Nephron progenitor cell (in vitro differentiated cells): ENCODE results near the gene PID1.

Experiments used
- DNase-seq: peaks from one replicate; pipeline ENCODE4 v3.0.0; 2021
- H3K27ac Mint-ChIP-seq: 2 replicates; pipeline ENCODE4 v1.8.0; 2021; ENCODE audit warnings: mild to moderate bottlenecking, moderate library complexity, mixed read lengths
- H3K27me3 Mint-ChIP-seq: 2 replicates; pipeline ENCODE4 v1.8.0; 2021; ENCODE audit warnings: mild to moderate bottlenecking, low read depth, mixed read lengths; ENCODE audit not compliant: poor library complexity
- H3K36me3 Mint-ChIP-seq: 2 replicates; pipeline ENCODE4 v1.8.0; 2021; ENCODE audit warnings: low read depth, mixed read lengths
- H3K4me1 Mint-ChIP-seq: 2 replicates; pipeline ENCODE4 v1.8.0; 2021; ENCODE audit warnings: mixed read lengths
- H3K4me3 Mint-ChIP-seq: 2 replicates; pipeline ENCODE4 v1.8.0; 2021; ENCODE audit warnings: mild to moderate bottlenecking, moderate library complexity, mixed read lengths
- H3K9me3 Mint-ChIP-seq: 2 replicates; pipeline ENCODE4 v1.8.0; 2021; ENCODE audit warnings: mild to moderate bottlenecking, moderate library complexity, mixed read lengths
- TF ChIP-seq, protein P1 (sequence below): fragments of 200-600 bp; sonication (generic); IDR thresholded peaks from 2 replicates; pipeline ENCODE4 v1.5.0; 2021; ENCODE audit warnings: antibody characterized with exemption

The PID1 gene

DNA sequence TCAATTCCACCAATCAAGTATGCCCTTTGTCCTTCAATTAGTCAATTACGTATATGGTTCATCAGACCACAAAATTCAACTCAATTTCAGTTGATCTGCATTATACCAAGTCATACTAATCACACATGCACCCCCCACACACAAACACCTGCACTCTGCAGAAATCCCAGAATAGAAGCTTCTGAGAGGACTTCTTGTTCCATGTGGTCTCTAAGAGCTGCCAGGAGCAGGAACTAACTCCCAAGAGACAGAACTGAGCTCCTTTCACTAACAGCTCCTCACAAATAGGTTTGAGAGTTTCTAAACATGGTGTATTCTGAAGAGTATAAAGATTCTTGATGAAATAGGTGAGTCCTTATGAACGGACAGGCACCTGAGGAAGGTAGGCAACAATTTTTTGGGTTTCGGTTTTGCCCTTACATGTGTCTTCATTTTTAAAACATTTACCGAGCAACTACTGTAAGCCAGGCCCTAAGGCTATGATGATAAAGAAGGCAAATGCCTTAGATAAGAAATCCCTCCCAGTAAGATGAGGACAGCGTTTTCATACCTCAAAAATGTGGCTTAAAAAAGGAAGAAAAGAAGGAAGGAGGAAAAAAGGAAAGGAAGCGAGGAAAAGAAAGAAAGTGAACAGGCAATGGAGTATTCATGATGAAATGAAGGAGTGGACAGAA is 183.1 kb downstream of the PID1 start:
- Mint-ChIP-seq H3K27me3 (peaks cover 3% of the 10 kb centered on the region), H3K27ac (no peak overlapping the region), H3K36me3 (no peaks in the 10 kb centered on the region), H3K4me3 (no peak overlapping the region), H3K4me1 (peaks cover 17% of the 10 kb centered on the region), H3K9me3 (no peaks in the 10 kb centered on the region)
- TF ChIP-seq, protein P1, sequence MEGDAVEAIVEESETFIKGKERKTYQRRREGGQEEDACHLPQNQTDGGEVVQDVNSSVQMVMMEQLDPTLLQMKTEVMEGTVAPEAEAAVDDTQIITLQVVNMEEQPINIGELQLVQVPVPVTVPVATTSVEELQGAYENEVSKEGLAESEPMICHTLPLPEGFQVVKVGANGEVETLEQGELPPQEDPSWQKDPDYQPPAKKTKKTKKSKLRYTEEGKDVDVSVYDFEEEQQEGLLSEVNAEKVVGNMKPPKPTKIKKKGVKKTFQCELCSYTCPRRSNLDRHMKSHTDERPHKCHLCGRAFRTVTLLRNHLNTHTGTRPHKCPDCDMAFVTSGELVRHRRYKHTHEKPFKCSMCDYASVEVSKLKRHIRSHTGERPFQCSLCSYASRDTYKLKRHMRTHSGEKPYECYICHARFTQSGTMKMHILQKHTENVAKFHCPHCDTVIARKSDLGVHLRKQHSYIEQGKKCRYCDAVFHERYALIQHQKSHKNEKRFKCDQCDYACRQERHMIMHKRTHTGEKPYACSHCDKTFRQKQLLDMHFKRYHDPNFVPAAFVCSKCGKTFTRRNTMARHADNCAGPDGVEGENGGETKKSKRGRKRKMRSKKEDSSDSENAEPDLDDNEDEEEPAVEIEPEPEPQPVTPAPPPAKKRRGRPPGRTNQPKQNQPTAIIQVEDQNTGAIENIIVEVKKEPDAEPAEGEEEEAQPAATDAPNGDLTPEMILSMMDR: no peak
- DNase-seq: no peak

DNA sequence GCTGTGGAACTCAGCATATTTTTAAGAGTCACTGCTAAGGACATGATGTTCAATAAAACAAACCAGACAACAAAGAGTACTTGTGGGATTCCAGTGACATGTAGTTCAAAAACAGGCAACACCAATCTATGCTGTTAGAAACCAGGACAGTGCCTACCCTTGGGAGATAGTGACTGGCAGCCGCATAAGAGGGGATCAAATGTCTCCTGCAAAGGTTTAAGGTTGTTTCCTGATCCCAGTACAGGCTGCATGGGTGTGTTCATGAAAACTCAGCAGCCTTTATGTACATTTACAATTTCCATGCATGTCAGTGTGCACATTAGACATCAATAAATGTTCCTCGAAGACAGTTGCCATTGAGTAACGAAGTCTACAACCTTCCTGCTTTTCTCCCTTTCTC is 183.8 kb downstream of the PID1 start:
- peaks cover 5% of the 10 kb centered on the region for H3K27me3 Mint-ChIP-seq
- H3K4me1 Mint-ChIP-seq: peaks cover 17% of the 10 kb centered on the region
- no peak overlapping the region for H3K27ac Mint-ChIP-seq
- TF ChIP-seq, protein P1: no peak
- H3K4me3 Mint-ChIP-seq: no peak overlapping the region
- no peaks in the 10 kb centered on the region for H3K36me3 Mint-ChIP-seq
- no peak for DNase-seq
- no peaks in the 10 kb centered on the region for H3K9me3 Mint-ChIP-seq

DNA sequence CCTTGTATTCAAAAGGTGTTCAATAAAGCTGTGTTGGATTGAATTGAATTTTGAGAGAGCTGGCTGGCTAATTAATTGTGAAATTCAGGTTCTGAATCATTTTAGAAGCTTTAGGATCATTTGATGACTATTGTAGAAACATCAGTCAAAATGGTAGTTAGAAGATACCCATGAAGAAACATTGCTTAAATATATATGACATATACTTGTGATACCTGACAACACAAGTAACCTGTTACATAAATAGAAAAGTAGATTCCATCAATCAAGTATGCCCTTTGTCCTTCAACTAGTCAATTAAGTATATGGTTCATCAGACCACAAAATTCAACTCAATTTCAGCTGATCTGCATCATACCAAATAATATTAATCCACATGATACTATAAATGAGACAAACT is 185.6 kb downstream of the PID1 start:
- DNase-seq: no peak
- H3K27ac Mint-ChIP-seq: no peak overlapping the region
- H3K27me3 Mint-ChIP-seq: peaks cover 6% of the 10 kb centered on the region
- no peaks in the 10 kb centered on the region for H3K9me3 Mint-ChIP-seq
- no peak overlapping the region for H3K4me3 Mint-ChIP-seq
- peaks cover 23% of the 10 kb centered on the region for H3K4me1 Mint-ChIP-seq
- TF ChIP-seq, protein P1: no peak
- no peaks in the 10 kb centered on the region for H3K36me3 Mint-ChIP-seq

DNA sequence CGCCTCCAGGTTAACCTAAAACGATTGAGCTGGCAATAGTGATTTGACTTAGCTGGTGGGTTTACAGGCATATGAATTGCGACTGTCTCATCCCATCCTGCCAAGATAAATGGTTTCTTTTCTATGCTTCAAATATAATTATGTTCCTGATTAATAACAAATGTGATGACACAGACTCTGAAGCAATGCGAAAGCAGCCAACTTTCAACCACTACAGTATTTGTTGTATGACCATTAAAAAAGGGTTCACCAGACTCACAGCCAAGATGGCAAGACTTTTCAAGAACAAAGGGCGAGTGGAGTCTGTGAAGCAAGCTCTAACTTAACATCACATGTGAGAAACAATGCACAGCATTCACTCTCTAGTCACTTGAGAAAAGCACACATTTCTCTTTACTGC is 186.6 kb downstream of the PID1 start:
- H3K27me3 Mint-ChIP-seq: peaks cover 6% of the 10 kb centered on the region
- no peak overlapping the region for H3K4me3 Mint-ChIP-seq
- H3K36me3 Mint-ChIP-seq: no peaks in the 10 kb centered on the region
- peaks cover 14% of the 10 kb centered on the region for H3K4me1 Mint-ChIP-seq
- TF ChIP-seq, protein P1: no peak
- DNase-seq: no peak
- H3K27ac Mint-ChIP-seq: no peak overlapping the region
- H3K9me3 Mint-ChIP-seq: no peaks in the 10 kb centered on the region

DNA sequence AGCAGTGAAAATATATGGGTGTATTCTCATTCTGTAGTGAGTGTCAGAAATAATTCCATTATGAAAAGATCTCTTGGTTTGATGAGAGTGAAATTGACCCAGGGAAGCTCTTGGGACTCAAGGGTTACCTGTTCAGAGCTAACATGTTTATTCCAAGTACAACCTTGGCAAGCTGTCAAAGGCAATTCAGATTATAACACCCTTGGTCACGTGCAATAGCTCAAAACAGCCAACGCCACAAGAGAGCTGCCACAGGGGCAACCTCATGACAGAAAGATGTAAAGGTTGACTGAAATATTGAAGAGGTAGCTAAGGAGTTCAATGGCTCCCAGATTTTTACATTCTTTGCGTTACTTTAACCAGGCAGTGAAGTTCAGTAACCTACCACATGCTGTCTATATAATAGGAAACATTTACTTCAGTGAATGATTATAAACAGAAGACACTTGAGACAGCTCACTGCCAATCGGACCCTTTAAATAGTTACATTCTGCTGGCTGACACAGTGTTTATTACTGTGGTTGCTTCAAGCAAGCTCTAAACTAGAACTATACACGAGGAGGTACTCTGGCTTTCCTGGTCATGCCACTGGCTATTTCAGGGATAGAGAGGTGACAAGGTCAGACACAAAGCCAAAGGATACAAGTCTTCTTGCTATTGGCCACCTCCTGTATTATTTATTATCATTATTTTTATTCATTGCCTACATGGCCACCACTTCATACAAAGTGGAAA is 187.3 kb downstream of the PID1 start:
- Mint-ChIP-seq H3K4me3 (no peak overlapping the region), H3K9me3 (no peaks in the 10 kb centered on the region), H3K4me1 (peaks cover 13% of the 10 kb centered on the region), H3K27me3 (peaks cover 6% of the 10 kb centered on the region), H3K27ac (no peak overlapping the region), H3K36me3 (no peaks in the 10 kb centered on the region)
- TF ChIP-seq, protein P1: no peak
- no peak for DNase-seq

DNA sequence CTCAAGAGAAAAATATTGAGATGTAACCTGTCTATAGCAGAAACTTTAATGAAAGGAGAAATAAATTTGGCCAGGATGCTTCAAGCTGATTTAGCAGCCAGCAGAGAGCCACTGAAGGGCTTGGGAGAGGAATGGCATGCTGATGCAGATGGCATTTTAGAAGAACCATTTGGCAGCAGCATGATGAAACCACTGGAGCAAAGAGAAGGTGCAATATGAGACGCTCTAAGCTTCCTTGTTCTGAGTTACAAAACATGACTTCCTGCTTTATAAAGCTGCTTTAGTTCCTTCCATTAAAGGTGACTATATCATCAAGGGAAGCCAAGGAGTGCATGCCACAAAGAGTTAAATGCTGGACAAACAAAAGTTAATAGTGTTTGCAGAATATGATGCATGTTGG is 189.7 kb downstream of the PID1 start:
- Mint-ChIP-seq H3K27ac (no peak overlapping the region), H3K4me3 (no peak overlapping the region), H3K4me1 (peaks cover 7% of the 10 kb centered on the region), H3K27me3 (peaks cover 2% of the 10 kb centered on the region), H3K36me3 (no peaks in the 10 kb centered on the region), H3K9me3 (peaks cover 2% of the 10 kb centered on the region)
- TF ChIP-seq, protein P1: no peak
- no peak for DNase-seq
